C4-2B (cell line): ENCODE measurements around the gene PLPP3.

Experiments used
- CTCF ChIP-seq: fragments of 450-650 bp; conservative IDR thresholded peaks from 2 replicates; pipeline ENCODE4 v1.5.1; 2017; ENCODE audit warnings: mild to moderate bottlenecking
- ZFX ChIP-seq: fragments of 450-650 bp; IDR thresholded peaks from 2 replicates; pipeline ENCODE4 v1.6.1; 2017

- TF ChIP-seq CTCF (no peak), ZFX (no peak)
Measured at GRCh38 chr1:56540467-56540866, 38.9 kb downstream of the PLPP3 start.
